Esophagus muscularis mucosa (tissue), 4 donors: ENCODE results near the gene IL15. TPM values are rescaled to one million over a fixed set of nuclear protein-coding genes. Genes with fewer than 3 reads are reported as not detected.

Experiments
- DNase-seq: peaks from one replicate; pipeline ENCODE4 v3.0.0-alpha.2; 2017; ENCODE audit errors: extremely low spot score
- H3K27ac ChIP-seq, 4 donors: fragments of 200-600 bp; sonication (generic); replicated peaks in 1 of 4; 1 replicate in 3 of 4; 2 replicates in 1 of 4; pipeline ENCODE4 v1.5.1; 2016 to 2019; ENCODE audit warnings: mild to moderate bottlenecking in 1 of 4
- H3K27me3 ChIP-seq, 4 donors: fragments of 200-600 bp; sonication (generic); one replicate each; pipeline versions ENCODE4 v1.5.1 to v1.6.0; 2016 to 2019
- H3K36me3 ChIP-seq, 4 donors: fragments of 200-600 bp; sonication (generic); one replicate each; pipeline ENCODE4 v1.5.1; 2016 to 2019
- H3K4me1 ChIP-seq, 4 donors: fragments of 200-600 bp; sonication (generic); one replicate each; pipeline ENCODE4 v1.5.1; 2016 to 2019
- H3K4me3 ChIP-seq, 4 donors: fragments of 200-600 bp; sonication (generic); 1 replicate in 2 of 4; 2 replicates in 2 of 4; pipeline ENCODE4 v1.5.1; 2016 to 2019; ENCODE audit warnings: mild to moderate bottlenecking in 4 of 4, moderate library complexity in 1 of 4
- H3K9me3 ChIP-seq, 4 donors: fragments of 200-600 bp; sonication (generic); 1 replicate in 3 of 4; 2 replicates in 1 of 4; pipeline ENCODE4 v1.5.1; 2016 to 2019
- EP300 ChIP-seq: sonication (generic); formaldehyde crosslinking; IDR thresholded peaks from one replicate; pipeline ENCODE4 v1.6.1; 2017; ENCODE audit warnings: antibody characterized with exemption
- POLR2A ChIP-seq: fragments of 450-650 bp; IDR thresholded peaks from one replicate; pipeline ENCODE4 v1.6.1; 2017; ENCODE audit warnings: antibody characterized with exemption, moderate library complexity, mild to moderate bottlenecking, low read depth
- POLR2AphosphoS5 ChIP-seq, 2 donors: sonication (generic); formaldehyde crosslinking; IDR thresholded peaks; one replicate each; pipeline ENCODE4 v1.6.1; 2017; ENCODE audit warnings: antibody characterized with exemption in 2 of 2
- WGBS: methylation state at CpG from one replicate; pipeline ENCODE4 v1.1.5; 2018; 5-methylcytosine and 5-hydroxymethylcytosine counted together
- intact Hi-C: fragments of 100-400 bp; cut with DNase I; formaldehyde crosslinking; loops from one replicate; pipeline ENCODE4 v1.15.1; 2023
- total RNA-seq, 4 donors: library from RNA; depleted of rRNA; stranded (reverse); fragments of >200 nt; gene quantifications; one replicate each; pipeline versions ENCODE4 v1.1.0 to v1.2.1, GENCODE V29; 2016
- TF ChIP-seq, protein P1 (sequence below), 3 experiments: fragments of 200-600 bp in 2 of 3; fragments of 450-650 bp in 1 of 3; sonication (generic) in 2 of 3; IDR thresholded peaks; one replicate each; pipeline ENCODE4 v1.5.1; 2017 to 2019; ENCODE audit warnings: antibody characterized with exemption in 3 of 3, mild to moderate bottlenecking in 2 of 3, moderate library complexity in 1 of 3

The IL15 gene
- total RNA-seq, 4 donors from 2014 or later: 3.0 to 5.0 (median 3.7) TPM

DNA sequence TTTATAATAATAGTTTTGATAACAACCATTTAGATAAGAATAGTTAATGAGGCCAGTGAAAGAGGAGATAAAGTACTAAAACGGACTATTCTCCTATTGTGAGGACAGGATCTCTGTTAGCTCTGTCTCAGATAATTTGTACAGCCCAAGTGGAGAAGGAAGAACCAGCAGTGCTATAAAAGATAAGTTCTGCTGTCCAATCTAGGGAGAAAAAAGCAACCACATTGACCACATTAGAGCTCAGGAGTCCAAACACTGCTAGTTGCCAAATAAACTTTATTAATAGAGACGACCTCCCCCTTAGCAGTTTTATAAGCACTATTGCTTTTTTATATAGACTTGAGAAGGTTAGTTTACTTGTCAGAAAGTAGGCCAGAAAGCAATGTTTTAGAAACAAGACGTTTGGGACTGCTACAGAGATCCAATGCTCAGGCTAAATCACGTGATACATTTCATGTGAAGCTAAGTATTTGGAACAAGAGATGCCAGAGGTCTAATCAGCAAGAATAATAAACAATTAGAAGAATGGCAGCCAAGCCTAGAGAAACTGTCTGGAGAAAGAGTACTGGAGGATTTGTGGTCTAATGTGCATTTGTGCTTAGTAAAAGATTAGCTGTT is 15.9 kb downstream of the IL15 start:
- Histone ChIP-seq H3K4me1 (peaks cover 24 to 35% (median 30%) of the 10 kb centered on the region in 4 donors), H3K36me3 (no peaks in the 10 kb centered on the region), H3K9me3 (no peaks in the 10 kb centered on the region), H3K27me3 (no peaks in the 10 kb centered on the region), H3K4me3 (no peak overlapping the region), H3K27ac (peak overlapping the region; percentile 54 to 70 (median 58))
- TF ChIP-seq POLR2AphosphoS5 (IDR thresholded peaks at IDR 0.05): no peak
- TF ChIP-seq POLR2A: no peak
- TF ChIP-seq, protein P1, sequence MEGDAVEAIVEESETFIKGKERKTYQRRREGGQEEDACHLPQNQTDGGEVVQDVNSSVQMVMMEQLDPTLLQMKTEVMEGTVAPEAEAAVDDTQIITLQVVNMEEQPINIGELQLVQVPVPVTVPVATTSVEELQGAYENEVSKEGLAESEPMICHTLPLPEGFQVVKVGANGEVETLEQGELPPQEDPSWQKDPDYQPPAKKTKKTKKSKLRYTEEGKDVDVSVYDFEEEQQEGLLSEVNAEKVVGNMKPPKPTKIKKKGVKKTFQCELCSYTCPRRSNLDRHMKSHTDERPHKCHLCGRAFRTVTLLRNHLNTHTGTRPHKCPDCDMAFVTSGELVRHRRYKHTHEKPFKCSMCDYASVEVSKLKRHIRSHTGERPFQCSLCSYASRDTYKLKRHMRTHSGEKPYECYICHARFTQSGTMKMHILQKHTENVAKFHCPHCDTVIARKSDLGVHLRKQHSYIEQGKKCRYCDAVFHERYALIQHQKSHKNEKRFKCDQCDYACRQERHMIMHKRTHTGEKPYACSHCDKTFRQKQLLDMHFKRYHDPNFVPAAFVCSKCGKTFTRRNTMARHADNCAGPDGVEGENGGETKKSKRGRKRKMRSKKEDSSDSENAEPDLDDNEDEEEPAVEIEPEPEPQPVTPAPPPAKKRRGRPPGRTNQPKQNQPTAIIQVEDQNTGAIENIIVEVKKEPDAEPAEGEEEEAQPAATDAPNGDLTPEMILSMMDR (IDR thresholded peaks at IDR 0.05): no peak
- no peak for TF ChIP-seq EP300
- intact Hi-C loops: no loop called here
- 18% methylated on average over 4 of the region's 4 CpGs for WGBS
- no peak for DNase-seq

GRCh38 chr4:141654098-141654497 is 17.7 kb downstream of the IL15 start:
- Histone ChIP-seq H3K4me1 (peaks cover 15 to 29% (median 21%) of the 10 kb centered on the region in 4 donors), H3K9me3 (no peaks in the 10 kb centered on the region), H3K27me3 (no peaks in the 10 kb centered on the region), H3K4me3 (no peak overlapping the region), H3K36me3 (no peaks in the 10 kb centered on the region), H3K27ac (peak overlapping the region in 1 of 4 donors; percentile 47)
- TF ChIP-seq, protein P1 (IDR thresholded peaks at IDR 0.05): peak in 1 of 3 experiments; percentile 43
- TF ChIP-seq POLR2AphosphoS5 (IDR thresholded peaks at IDR 0.05): no peak
- TF ChIP-seq EP300: peak; percentile 29
- intact Hi-C loops: no loop called here
- DNase-seq: no peak

DNA sequence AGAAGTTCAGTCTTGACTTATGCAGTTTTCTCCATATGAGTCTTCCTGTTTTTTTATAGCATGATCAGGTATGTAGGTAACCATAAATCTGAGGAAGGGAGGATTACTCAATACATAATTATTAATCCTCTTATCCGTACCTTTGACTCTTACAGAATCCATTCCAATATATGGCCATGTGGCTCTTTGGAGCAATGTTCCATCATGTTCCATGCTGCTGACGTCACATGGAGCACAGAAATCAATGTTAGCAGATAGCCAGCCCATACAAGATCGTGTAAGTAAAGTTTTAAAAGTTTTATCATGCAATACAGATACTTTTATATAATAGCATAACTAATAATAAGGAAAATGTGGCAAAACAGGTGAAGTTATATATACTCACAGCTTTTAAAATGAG is 19.6 kb downstream of the IL15 start:
- Histone ChIP-seq H3K27me3 (no peaks in the 10 kb centered on the region), H3K4me1 (peaks cover 14 to 29% (median 21%) of the 10 kb centered on the region in 4 donors), H3K4me3 (no peak overlapping the region), H3K9me3 (no peaks in the 10 kb centered on the region), H3K36me3 (no peaks in the 10 kb centered on the region), H3K27ac (no peak overlapping the region)
- WGBS: 98% methylated on average over 3 of the region's 3 CpGs
- TF ChIP-seq POLR2AphosphoS5 (IDR thresholded peaks at IDR 0.05) (no peak), EP300 (no peak), POLR2A (no peak)
- TF ChIP-seq, protein P1 (IDR thresholded peaks at IDR 0.05): no peak
- intact Hi-C loops: no loop called here
- DNase-seq: no peak

- 80% methylated on average over 5 of the region's 5 CpGs for WGBS
Measured at GRCh38 chr4:141657550-141658250, 21.3 kb downstream of the IL15 start.

More at GRCh38 chr4:141657550-141658250, 21.3 kb downstream of the IL15 start:
- intact Hi-C loops: no loop called here
- Histone ChIP-seq H3K27me3 (no peaks in the 10 kb centered on the region), H3K4me1 (peaks cover 7 to 18% (median 11%) of the 10 kb centered on the region in 4 donors), H3K9me3 (no peaks in the 10 kb centered on the region), H3K27ac (no peak overlapping the region), H3K36me3 (no peaks in the 10 kb centered on the region), H3K4me3 (no peak overlapping the region)
- TF ChIP-seq POLR2AphosphoS5 (IDR thresholded peaks at IDR 0.05) (no peak), POLR2A (no peak), EP300 (no peak)
- TF ChIP-seq, protein P1 (IDR thresholded peaks at IDR 0.05): no peak
- DNase-seq: no peak
